Cardiac fibroblast (primary cell): Measurements from ENCODE around the gene BLTP2.
A peak's percentile ranks its signal among the peaks of the same experiment; 100 is the strongest.
"Not testable (repeated sequence)": the region's sequence is repeated elsewhere in the genome, so short reads cannot be mapped to it uniquely, and the experiment has no call there.

Experiments used
- DNase-seq, 2 donors: peaks; one replicate each; pipeline versions ENCODE4 v3.0.0 to v3.0.0-alpha.2; 2010; ENCODE audit warnings: low read depth in 2 of 2
- H3K4me3 ChIP-seq, 2 donors: replicated peaks in 1 of 2; 1 replicate in 1 of 2; 2 replicates in 1 of 2; pipeline ENCODE4 v1.5.1; 2011; ENCODE audit warnings: low read depth in 2 of 2, low read length in 2 of 2, mild to moderate bottlenecking in 2 of 2, moderate library complexity in 1 of 2
- TF ChIP-seq, protein P1 (sequence below): IDR thresholded peaks from one replicate; pipeline ENCODE4 v1.5.1; 2011; ENCODE audit warnings: low read depth, mild to moderate bottlenecking, low read length, inconsistent platforms

Gene BLTP2

DNA sequence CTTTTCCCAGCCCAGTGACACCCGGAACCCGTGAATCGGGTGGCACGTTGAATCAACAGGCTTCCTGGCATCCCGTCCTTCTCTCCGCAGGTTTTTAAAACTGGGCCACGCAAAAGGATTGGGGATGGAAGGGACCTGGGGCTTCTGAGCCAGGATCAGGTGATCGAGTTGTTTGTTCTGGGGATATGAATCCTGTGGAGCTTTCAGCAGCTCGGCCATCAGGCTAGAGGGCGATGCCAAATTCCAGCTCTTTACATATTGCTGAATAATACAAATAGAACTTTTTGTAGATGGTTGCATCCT is 17.5 kb upstream of the BLTP2 start:
- no peak for DNase-seq
- H3K4me3 ChIP-seq = peak overlapping the region; percentile 77 to 91
- TF ChIP-seq, protein P1, sequence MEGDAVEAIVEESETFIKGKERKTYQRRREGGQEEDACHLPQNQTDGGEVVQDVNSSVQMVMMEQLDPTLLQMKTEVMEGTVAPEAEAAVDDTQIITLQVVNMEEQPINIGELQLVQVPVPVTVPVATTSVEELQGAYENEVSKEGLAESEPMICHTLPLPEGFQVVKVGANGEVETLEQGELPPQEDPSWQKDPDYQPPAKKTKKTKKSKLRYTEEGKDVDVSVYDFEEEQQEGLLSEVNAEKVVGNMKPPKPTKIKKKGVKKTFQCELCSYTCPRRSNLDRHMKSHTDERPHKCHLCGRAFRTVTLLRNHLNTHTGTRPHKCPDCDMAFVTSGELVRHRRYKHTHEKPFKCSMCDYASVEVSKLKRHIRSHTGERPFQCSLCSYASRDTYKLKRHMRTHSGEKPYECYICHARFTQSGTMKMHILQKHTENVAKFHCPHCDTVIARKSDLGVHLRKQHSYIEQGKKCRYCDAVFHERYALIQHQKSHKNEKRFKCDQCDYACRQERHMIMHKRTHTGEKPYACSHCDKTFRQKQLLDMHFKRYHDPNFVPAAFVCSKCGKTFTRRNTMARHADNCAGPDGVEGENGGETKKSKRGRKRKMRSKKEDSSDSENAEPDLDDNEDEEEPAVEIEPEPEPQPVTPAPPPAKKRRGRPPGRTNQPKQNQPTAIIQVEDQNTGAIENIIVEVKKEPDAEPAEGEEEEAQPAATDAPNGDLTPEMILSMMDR = no peak

DNA sequence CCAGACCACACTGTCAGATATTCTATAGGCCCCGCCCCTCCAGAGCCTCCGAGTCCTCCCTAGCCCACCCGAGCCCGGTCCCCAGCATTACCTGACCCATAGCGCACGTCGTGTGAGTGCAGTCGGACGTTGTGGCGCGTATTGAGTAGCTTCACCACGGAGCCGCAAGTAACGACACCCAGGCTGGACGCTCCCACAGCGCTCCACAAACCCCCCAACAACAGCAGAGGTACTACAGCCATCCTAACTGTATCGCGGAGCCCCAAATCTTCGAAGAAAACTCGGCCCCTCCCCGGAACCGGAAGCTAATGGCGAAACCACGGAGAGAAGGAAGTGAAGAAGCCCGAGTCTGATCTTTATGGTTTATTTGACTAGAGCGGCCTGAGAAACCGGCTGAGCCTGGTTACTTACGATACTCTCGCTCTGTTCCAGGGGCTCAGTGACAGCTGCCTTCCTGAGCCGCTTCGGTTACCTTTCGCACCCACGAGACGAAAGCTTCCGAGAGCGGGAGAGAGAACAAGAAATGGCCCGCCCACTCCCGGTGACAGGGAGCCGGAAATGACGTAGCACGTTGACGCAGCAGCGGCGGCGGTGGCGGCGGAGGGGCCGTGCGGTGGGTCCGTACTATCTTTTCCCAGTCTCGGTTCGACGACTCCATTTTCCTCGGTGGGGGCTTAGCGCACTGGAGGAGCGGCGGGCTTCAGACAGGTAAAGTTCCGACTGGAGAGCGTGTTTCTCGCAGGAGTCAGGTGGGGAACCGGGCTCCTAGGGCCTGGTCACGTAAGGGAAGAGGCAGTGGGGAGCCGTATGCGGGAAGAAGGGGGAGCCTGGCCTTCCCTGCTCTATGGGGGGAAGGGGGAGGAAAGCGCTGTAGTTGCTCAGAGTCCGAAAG is 16.9 kb upstream of the BLTP2 start, which contains the start of the genes SDF2 and SUPT6H:
Gene SDF2 (minus strand): TSS at position 272 of the 892 bp plus-strand sequence. CDS start 30 bp downstream, at position 242.
Gene SUPT6H (plus strand): TSS at position 571 of the 892 bp plus-strand sequence. CDS start 11,197 bp downstream, outside the sequence.
- TF ChIP-seq, protein P1 = no peak
- peak; percentile 84 to 87 for DNase-seq
- H3K4me3 ChIP-seq = peak within 1 kb of the TSS; percentile 77 to 91

DNA sequence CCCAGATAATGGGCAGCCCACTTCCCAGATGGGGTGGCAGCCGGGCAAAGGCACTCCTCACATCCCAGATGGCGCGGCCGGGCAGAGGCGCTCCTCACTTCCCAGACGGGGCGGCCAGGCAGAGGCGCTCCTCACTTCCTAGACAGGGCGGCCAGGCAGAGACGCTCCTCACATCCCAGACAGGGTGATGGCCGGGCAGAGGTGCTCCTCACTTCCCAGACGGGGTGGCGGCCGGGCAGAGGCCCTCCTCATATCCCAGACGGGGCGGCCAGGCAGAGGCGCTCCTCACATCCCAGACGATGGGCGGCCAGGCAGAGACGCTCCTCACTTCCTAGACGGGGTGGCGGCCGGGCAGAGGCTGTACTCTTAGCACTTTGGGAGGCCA is 14.5 kb upstream of the BLTP2 start:
- H3K4me3 ChIP-seq, DNase-seq: not testable (repeated sequence)

DNA sequence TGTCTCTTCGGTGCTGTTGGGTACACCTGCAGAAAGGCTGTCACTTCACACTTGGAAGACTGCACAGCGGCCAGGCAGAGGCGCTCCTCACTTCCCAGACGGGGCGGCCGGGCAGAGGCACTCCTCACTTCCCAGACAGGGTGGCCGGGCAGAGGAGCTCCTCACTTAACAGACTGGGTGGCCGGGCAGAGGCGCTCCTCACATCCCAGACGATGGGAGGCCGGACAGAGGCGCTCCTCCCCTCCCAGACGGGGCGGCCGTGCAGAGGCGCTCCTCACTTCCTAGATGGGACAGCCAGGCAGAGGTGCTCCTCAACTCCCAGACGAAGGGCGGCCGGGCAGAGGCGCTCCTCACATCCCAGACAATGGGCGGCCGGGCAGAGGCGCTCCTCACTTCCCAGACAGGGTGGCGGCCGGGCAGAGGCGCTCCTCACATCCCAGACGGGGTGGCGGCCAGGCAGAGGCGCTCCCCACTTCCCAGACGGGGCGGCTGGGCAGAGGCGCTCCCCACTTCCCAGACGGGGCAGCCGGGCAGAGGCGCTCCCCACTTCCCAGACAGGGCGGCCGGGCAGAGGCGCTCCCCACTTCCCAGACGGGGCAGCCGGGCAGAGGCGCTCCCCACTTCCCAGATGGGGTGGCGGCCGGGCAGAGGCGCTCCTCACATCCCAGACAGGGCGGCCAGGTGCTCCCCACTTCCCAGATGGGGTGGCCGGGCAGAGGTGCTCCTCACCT is 14.0 kb upstream of the BLTP2 start:
- not testable (repeated sequence) for DNase-seq, H3K4me3 ChIP-seq

DNA sequence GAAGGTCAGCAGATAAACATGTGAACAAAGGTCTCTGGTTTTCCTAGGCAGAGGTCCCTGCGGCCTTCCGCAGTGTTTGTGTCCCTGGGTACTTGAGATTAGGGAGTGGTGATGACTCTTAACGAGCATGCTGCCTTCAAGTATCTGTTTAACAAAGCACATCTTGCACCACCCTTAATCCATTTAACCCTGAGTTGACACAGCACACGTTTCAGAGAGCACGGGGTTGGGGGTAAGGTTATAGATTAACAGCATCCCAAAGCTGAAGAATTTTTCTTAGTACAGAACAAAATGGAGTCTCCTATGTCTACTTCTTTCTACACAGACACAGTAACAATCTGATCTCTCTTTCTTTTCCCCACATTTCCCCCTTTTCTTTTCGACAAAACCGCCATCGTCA is 13.4 kb upstream of the BLTP2 start:
- not testable (repeated sequence) for H3K4me3 ChIP-seq, DNase-seq

DNA sequence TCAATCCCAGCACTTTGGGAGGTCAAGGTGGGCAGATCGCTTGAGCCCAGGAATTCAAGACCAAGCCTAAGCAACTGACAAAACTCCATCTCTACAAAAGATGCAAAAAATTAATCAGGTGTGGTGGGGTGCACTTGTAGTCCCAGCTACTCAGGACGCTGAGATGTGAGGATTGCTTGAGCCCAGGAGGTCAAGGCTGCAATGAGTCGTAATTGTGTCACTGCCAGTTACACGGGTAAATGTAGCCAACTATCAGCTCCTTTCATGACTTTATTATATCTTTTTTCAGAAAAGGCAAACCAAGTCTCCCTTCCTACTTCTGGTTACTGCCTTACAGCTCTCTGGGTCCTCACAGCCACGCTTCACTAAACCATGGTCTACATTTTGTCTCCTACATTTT is 12.8 kb upstream of the BLTP2 start:
- TF ChIP-seq, protein P1 = no peak
- H3K4me3 ChIP-seq = no peak overlapping the region
- DNase-seq = peak in 1 of 2 donors; percentile 48

DNA sequence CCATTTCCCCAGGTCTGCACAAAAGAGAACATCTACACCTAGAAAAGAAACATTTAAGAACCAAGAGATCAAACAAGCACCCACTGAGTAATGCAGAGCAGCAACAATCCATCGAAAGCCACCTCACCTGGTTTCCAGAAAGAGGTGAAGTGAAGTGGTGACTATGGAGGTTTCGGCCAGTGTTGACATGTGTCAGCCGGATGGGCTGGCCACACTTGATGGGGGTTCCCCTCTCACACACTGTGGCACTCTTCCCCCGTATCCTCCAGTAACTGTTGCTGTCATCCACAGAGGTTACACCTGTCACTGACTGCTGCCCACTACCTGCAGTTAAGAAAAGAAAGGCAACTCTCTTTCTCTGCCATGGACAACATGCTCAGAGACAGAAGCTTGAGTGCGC is 10.2 kb upstream of the BLTP2 start:
- TF ChIP-seq, protein P1 = no peak
- H3K4me3 ChIP-seq = no peak overlapping the region
- DNase-seq = no peak

DNA sequence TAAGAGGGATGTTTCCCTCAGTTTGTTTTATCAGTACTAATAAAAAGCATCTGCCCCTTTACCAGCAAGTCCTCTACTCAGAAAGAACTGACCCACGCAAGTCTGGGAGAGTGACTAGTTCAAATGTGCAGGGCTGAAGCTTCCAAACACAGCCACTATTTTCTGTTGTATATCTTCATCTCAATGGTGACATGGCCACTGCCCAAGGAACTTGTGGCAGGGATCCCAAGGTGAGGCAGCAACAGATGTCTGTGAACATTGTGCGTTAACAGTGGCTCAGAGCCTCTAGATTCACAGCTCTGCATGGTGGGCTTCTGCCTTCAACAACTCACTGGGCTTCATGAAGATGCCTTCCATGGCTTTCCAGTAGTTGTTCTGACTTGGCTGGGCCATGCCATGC is 3.7 kb upstream of the BLTP2 start:
- TF ChIP-seq, protein P1 = no peak
- no peak overlapping the region for H3K4me3 ChIP-seq
- DNase-seq = no peak
